Hepatic stellate cell (primary cell): Measurements from ENCODE around the gene RABIF.
"Not testable (repeated sequence)": the region's sequence is repeated elsewhere in the genome, so short reads cannot be mapped to it uniquely, and the experiment has no call there.

Source experiments
- DNase-seq: peaks from one replicate; pipeline ENCODE4 v3.0.0; 2011; ENCODE audit warnings: low spot score

RABIF gene

GRCh38 chr1:202888531-202889360 is at the start of gene RABIF:
Gene RABIF (minus strand): TSS chr1:202889149. CDS start chr1:202889098, 51 bp downstream.
- peak; percentile 98 for DNase-seq

GRCh38 chr1:202938287-202938925 is 49.5 kb upstream of the RABIF start:
- no peak for DNase-seq

GRCh38 chr1:202936409-202936808 is 47.5 kb upstream of the RABIF start:
- DNase-seq, result not testable (repeated sequence)

- DNase-seq, result no peak
Measured at GRCh38 chr1:202935844-202936243, 46.9 kb upstream of the RABIF start.

DNA sequence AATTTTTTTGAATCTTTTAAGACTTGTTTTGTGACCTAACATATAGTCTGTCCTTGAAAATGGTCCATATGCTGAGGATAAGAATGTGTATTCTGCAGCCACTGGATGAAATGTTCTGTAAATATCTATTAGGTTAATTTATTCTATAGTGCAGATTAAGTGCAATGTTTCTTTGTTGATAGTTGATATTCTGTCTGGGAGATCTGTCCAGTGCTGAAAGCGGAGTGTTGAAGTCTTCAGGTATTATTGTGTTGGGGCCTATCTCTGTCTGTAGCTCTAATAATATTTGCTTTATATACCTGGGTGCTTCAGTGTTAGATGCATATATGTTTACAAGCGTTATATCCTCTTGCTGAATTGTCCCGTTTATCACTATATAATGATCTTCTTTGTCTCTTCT is 45.8 kb upstream of the RABIF start:
- DNase-seq, result no peak

GRCh38 chr1:202932476-202932875 is 43.5 kb upstream of the RABIF start:
- DNase-seq, result no peak

DNA sequence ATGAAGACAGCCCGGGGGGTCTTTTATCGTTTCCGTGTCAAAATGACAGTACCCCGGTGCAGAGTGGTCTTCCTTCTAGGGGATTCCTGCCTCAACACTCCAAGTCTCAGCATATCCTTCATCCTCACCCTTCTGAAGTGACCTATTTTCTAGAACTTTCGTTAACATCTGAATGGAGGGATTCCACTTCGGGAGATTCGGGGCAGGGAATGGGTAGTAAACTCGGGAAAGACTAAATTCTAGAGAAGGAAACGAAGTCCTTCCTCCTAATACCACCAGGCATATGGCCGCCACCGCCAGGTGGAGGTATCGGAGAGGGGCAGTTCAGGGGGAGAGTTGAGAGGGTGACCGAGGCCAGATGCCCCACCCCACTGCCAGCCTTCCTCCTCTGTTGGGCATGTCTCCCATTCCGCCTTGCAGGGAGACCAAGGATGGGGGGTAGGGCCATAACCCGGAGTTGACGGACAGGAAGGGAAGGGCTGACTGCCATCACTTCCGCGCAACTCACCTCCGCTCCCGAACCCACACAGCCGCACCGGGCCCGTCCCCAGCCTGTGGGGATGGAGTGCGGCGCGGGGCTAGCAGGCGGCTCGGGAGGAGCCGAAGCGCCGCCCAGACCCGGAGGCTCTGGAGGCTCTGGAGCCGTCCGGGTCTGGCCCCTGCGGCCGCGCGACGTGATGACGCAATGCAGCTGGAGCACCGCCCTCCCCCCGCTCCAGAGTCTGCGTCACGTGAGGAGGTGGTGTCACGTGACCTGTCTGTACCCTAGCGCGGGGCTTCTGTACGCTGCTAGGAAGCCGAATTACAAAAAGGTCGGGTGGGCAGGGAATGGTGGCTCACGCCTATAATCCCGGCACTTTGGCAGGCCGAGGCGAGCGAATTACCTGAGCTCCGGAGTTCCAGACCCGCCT is 37.9 kb upstream of the RABIF start, which contains the start of gene KLHL12:
KLHL12 (minus strand) TSS at position 654 of the 911 bp plus-strand sequence. CDS start 2,072 bp downstream, outside the sequence.
- peak; percentile 96 for DNase-seq

DNA sequence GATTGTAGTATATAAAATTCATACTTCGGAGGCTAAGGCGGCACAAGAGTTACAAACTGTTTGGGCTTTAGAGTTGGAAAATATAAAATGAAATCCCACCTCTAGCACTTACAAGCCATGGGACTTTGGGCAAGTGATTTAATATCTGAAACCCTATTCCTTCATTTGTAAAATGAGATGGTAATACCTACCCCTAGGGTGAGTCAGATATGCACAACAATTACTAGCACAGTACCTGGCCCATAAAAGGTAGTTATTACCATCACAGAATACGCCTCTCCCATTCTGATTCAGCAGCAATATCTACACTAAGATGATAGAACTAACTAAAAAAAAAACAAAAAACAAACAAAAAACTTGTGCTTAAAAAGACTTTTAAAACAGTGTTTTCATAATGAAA is 34.6 kb upstream of the RABIF start:
- no peak for DNase-seq

DNA sequence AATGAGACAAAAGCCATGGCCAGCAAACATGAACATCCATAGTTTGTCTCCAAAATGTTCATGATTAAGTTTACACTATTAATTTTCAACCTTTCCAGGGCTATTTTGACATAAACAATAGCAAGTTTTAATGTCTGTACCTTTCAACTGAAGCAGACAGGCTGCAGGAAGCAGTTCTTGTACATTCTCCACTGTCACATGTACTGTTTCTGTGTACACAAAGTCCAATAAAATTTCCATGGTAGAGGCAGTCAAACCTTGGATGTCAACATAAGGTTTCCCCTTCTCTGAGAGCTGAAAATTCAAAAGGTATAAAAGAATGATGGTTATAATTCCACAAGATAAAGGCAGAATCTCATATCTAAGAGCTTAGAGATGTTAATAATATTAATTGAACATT is 30.7 kb upstream of the RABIF start:
- DNase-seq, result no peak

DNA sequence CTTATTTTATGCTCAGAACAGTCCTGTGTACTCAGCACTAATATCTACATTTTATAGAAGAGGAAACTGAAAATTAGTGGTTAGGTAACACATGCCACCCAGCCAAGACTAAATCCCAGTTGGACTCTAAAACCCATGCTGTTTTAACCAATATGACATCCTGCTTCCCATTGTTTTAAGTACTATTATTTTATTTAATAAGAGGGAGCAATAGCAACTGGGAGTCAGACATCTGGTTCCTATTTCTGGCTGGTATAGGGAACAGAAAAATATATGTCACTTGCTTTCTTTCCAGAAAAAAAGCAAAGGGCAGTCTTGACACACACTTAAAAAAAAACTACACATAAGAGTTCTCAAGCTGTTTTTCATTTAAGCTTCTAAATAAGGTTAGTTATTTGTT is 26.2 kb upstream of the RABIF start:
- no peak for DNase-seq

DNA sequence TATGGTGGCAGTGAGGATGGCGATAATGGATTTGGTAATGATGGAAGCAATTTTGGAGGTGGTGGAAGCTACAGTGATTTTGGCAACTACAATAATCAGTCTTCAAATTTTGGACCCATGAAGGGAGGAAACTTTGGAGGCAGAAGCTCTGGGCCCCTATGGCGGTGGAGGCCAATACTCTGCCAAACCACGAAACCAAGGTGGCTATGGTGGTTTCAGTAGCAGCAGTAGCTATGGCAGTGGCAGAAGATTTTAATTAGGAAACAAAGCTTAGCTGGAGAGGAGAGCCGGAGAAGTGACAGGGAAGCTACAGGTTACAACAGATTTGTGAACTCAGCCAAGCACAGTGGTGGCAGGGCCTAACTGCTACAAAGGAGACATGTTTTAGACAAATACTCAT is 23.5 kb upstream of the RABIF start:
- not testable (repeated sequence) for DNase-seq

DNA sequence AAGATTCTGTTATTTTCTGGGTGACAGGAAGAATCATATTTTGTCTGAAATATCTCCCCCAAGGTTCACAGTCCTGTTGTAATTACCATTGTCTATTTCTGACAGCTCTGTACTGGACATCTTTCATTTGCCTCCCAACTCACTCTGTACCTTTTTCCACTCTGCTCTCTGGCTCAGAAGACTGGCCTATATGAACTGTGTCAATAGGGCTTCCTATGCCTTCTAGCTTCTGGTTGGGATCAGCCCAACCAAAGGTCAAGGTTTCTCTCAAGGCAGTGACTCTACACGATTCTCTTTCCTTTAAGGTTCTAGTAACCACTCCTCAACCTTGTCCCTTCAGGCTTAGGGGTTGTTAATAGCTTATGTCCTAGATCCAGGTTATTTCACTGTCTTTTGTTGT is 20.5 kb upstream of the RABIF start:
- no peak for DNase-seq

GRCh38 chr1:202908998-202909397 is 20.0 kb upstream of the RABIF start:
- DNase-seq, result no peak

GRCh38 chr1:202905331-202905730 is 16.4 kb upstream of the RABIF start:
- DNase-seq, result no peak

GRCh38 chr1:202903808-202904207 is 14.9 kb upstream of the RABIF start:
- DNase-seq, result not testable (repeated sequence)

GRCh38 chr1:202901555-202901954 is 12.6 kb upstream of the RABIF start:
- DNase-seq, result no peak

GRCh38 chr1:202892501-202892900 is 3.6 kb upstream of the RABIF start:
- no peak for DNase-seq

- no peak for DNase-seq
Measured at GRCh38 chr1:202890392-202890791, 1.4 kb upstream of the RABIF start.

DNA sequence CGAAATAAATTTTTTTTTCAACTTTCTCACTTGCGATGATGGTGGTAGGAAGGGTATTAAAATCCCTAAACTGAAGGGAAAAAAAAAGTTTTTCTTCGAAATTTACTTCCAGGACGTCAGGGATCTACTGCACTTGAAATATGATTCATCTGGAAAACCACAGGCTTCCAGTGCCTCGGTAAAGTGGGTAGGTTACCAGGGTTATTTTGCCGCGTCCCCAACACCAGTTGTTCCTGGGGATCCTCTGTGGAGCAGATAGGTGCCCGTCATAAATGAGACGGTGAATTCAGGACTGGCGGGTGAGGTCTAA is 773 bp downstream of the RABIF start:
- peak; percentile 53 for DNase-seq

- DNase-seq, result no peak
Measured at GRCh38 chr1:202880961-202881460, 7.9 kb downstream of the RABIF start.

DNA sequence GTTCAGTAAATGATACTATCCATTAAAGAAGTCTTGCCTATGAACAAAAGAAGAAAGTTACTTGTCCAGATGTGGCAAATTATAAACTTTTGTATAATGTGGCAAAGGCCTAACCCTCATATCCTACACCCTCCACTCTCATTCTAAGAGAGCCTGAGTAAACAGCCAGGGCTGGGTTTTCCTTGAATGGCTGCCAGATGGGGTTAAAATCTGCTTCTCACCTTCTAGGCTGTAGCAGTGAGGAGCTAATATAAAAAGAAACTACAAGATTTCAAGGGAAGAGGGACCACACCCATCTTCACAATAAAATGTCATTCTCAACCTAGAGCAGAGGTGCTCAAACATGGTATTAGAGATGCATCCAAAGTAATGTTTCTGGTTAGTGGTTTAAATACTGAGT is 8.9 kb downstream of the RABIF start:
- DNase-seq, result no peak

DNA sequence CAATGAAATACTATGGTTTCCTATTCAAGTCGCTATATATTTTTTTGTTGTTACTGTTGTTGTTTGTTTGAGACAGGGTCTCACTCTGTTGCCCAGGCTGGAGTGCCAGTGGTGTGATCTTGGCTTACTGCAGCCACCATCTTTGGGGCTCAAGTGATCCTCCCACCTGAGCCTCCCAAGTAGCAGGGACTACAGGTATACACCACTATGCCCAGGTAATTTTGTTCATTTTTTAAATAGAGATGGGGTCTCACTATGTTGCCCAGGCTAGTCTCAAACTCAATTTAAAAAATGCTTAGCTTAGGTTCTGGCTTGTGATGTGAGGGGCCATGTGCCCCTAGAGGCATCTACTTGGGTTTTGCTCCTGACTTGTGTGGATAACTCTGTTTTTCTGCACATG is 9.8 kb downstream of the RABIF start:
- no peak for DNase-seq
